ENCODE results near the gene CALCOCO1. TPM values are rescaled to one million over a fixed set of nuclear protein-coding genes. Genes with fewer than 3 reads are reported as not detected.

CALCOCO1 gene
- polyA plus RNA-seq, 3 donors = 60.1 to 238 (median 69.6) TPM

- Histone ChIP-seq H3K36me3 (replicated peaks in 1 of 2; ENCODE audit: control insufficient read depth in 1 of 2, insufficient read depth in 2 of 2, low read length in 2 of 2) (peaks cover 33 to 41% of the 10 kb centered on the region in 2 donors), H3K9me3 (replicated peaks in 1 of 2; ENCODE audit: control insufficient read depth in 1 of 2, insufficient read depth in 1 of 2, low read length in 2 of 2) (no peaks in the 10 kb centered on the region), H3K4me2 (replicated peaks; ENCODE audit: extremely low read depth, low read length, poor library complexity, severe bottlenecking) (peak overlapping the region; percentile 96), H3K4me1 (ENCODE audit: control insufficient read depth in 1 of 2, insufficient read depth in 2 of 2, low read length in 2 of 2) (peaks cover 16 to 20% of the 10 kb centered on the region in 2 donors), H3K79me2 (ENCODE audit: insufficient read depth, low read length) (no peaks in the 10 kb centered on the region), H3K4me3 (replicated peaks in 1 of 3; ENCODE audit: low read depth in 2 of 3, low read length in 3 of 3) (peak overlapping the region in 1 of 3 experiments; percentile 98), H3K27ac (ENCODE audit: low read depth in 1 of 2, low read length in 2 of 2) (no peak overlapping the region), H2AFZ (ENCODE audit: insufficient read depth, low read depth, low read length, poor library complexity, severe bottlenecking) (no peak overlapping the region), H3K27me3 (ENCODE audit: control insufficient read depth in 2 of 2, insufficient read depth in 2 of 2, low read length in 2 of 2) (no peaks in the 10 kb centered on the region), H4K20me1 (ENCODE audit: insufficient read depth, low read length) (peaks cover 17% of the 10 kb centered on the region), H3K9ac (ENCODE audit: insufficient read depth, low read length, poor library complexity, severe bottlenecking) (no peak overlapping the region)
- peaks cover 15% of the 10 kb centered on the region for H3K4me1 Mint-ChIP-seq
- peaks cover 2 to 8% (median 5%) of the 10 kb centered on the region in 3 donors for H3K27me3 Mint-ChIP-seq (ENCODE audit: low read depth in 3 of 3)
- H3K4me3 Mint-ChIP-seq = peak overlapping the region; percentile 2 to 97
- no peaks in the 10 kb centered on the region for H3K9me3 Mint-ChIP-seq
- WGBS (ENCODE audit: insufficient coverage) = 55% methylated on average over 1 of the region's 2 CpGs
- H3K36me3 Mint-ChIP-seq = peaks cover 41 to 42% of the 10 kb centered on the region in 2 donors
- TF ChIP-seq, protein P1, sequence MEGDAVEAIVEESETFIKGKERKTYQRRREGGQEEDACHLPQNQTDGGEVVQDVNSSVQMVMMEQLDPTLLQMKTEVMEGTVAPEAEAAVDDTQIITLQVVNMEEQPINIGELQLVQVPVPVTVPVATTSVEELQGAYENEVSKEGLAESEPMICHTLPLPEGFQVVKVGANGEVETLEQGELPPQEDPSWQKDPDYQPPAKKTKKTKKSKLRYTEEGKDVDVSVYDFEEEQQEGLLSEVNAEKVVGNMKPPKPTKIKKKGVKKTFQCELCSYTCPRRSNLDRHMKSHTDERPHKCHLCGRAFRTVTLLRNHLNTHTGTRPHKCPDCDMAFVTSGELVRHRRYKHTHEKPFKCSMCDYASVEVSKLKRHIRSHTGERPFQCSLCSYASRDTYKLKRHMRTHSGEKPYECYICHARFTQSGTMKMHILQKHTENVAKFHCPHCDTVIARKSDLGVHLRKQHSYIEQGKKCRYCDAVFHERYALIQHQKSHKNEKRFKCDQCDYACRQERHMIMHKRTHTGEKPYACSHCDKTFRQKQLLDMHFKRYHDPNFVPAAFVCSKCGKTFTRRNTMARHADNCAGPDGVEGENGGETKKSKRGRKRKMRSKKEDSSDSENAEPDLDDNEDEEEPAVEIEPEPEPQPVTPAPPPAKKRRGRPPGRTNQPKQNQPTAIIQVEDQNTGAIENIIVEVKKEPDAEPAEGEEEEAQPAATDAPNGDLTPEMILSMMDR (IDR thresholded peaks at IDR 0.05) = no peak
- peak overlapping the region in 2 of 7 donors; percentile 32 to 81 for H3K27ac Mint-ChIP-seq
- intact Hi-C loops (cut with micrococcal nuclease) = loop anchor here in 1 of 2 donors (5.0 kb wide), 1 partner anchor 461 kb away; the partner anchor contains the start of gene SMUG1
- no peak for DNase-seq
Observed at GRCh38 chr12:53726341-53726740, 911 bp downstream of the CALCOCO1 start.

- Histone ChIP-seq H3K27ac (ENCODE audit: low read depth in 1 of 2, low read length in 2 of 2) (no peak overlapping the region), H3K27me3 (ENCODE audit: control insufficient read depth in 2 of 2, insufficient read depth in 2 of 2, low read length in 2 of 2) (no peaks in the 10 kb centered on the region), H3K4me3 (replicated peaks in 1 of 3; ENCODE audit: low read depth in 2 of 3, low read length in 3 of 3) (no peak overlapping the region), H2AFZ (ENCODE audit: insufficient read depth, low read depth, low read length, poor library complexity, severe bottlenecking) (no peak overlapping the region), H3K9me3 (replicated peaks in 1 of 2; ENCODE audit: control insufficient read depth in 1 of 2, insufficient read depth in 1 of 2, low read length in 2 of 2) (no peaks in the 10 kb centered on the region), H3K36me3 (replicated peaks in 1 of 2; ENCODE audit: control insufficient read depth in 1 of 2, insufficient read depth in 2 of 2, low read length in 2 of 2) (peaks cover 39 to 46% of the 10 kb centered on the region in 2 donors), H3K9ac (ENCODE audit: insufficient read depth, low read length, poor library complexity, severe bottlenecking) (no peak overlapping the region), H4K20me1 (ENCODE audit: insufficient read depth, low read length) (peaks cover 17% of the 10 kb centered on the region), H3K4me2 (replicated peaks; ENCODE audit: extremely low read depth, low read length, poor library complexity, severe bottlenecking) (no peak overlapping the region), H3K79me2 (ENCODE audit: insufficient read depth, low read length) (no peaks in the 10 kb centered on the region), H3K4me1 (ENCODE audit: control insufficient read depth in 1 of 2, insufficient read depth in 2 of 2, low read length in 2 of 2) (peaks cover 16 to 20% of the 10 kb centered on the region in 2 donors)
- H3K27me3 Mint-ChIP-seq (ENCODE audit: low read depth in 3 of 3) = peaks cover under 1 to 8% (median 3%) of the 10 kb centered on the region in 3 donors
- TF ChIP-seq, protein P1 (IDR thresholded peaks at IDR 0.05) = no peak
- H3K9me3 Mint-ChIP-seq = no peaks in the 10 kb centered on the region
- H3K4me1 Mint-ChIP-seq = peaks cover 15% of the 10 kb centered on the region
- no peak overlapping the region for H3K4me3 Mint-ChIP-seq
- 90% methylated on average over 2 of the region's 4 CpGs for WGBS (ENCODE audit: insufficient coverage)
- intact Hi-C loops (cut with micrococcal nuclease) = loop anchor here in 1 of 2 donors (5.0 kb wide), 1 partner anchor 461 kb away; the partner anchor contains the start of gene SMUG1
- H3K36me3 Mint-ChIP-seq = peaks cover 46 to 47% of the 10 kb centered on the region in 2 donors
- DNase-seq = no peak
- H3K27ac Mint-ChIP-seq = peak overlapping the region in 1 of 7 donors; percentile 72
Observed at GRCh38 chr12:53725824-53726223, 1.4 kb downstream of the CALCOCO1 start.
